Measurements from ENCODE around the gene MTRR.

GRCh38 chr5:7947301-7947700 lies 78.4 kb downstream of the MTRR start:
- no peak for TF ChIP-seq POLR2A (IDR thresholded peaks at IDR 0.05; ENCODE audit: low read depth, low read length)
- TF ChIP-seq POLR2AphosphoS5 (IDR thresholded peaks at IDR 0.05; ENCODE audit: low read depth, low read length), result no peak
- no peak for TF ChIP-seq TAF1 (IDR thresholded peaks at IDR 0.05; ENCODE audit: low read depth, low read length)
